Jurkat, Clone E6-1 (cell line): ENCODE results near the gene SVOP.

Source experiments
- DNase-seq: peaks from one replicate; pipeline ENCODE4 v3.0.0-alpha.2; 2011; ENCODE audit warnings: low read depth, low spot score
- H3K4me3 ChIP-seq: 2 replicates; pipeline ENCODE4 v1.5.1; 2011; ENCODE audit warnings: mild to moderate bottlenecking, low read length, control low read depth, moderate library complexity

Gene SVOP

GRCh38 chr12:108982621-108983219 lies 38.1 kb downstream of the SVOP start:
- no peak for DNase-seq
- no peak overlapping the region for H3K4me3 ChIP-seq

- DNase-seq: no peak
- no peak overlapping the region for H3K4me3 ChIP-seq
These were observed 39.0 kb downstream of the SVOP start for GRCh38 chr12:108981835-108982234.

GRCh38 chr12:108980831-108981618 lies 39.8 kb downstream of the SVOP start:
- DNase-seq: no peak

GRCh38 chr12:108977360-108977759 lies 43.5 kb downstream of the SVOP start:
- no peak overlapping the region for H3K4me3 ChIP-seq
- no peak for DNase-seq

More at GRCh38 chr12:108980831-108981618, 39.8 kb downstream of the SVOP start:
- H3K4me3 ChIP-seq: no peak overlapping the region

GRCh38 chr12:108975024-108975593 lies 45.8 kb downstream of the SVOP start:
- DNase-seq: no peak
- no peak overlapping the region for H3K4me3 ChIP-seq

- H3K4me3 ChIP-seq: no peak overlapping the region
- no peak for DNase-seq
These were observed 47.2 kb downstream of the SVOP start for GRCh38 chr12:108973629-108974152.

- no peak overlapping the region for H3K4me3 ChIP-seq
- DNase-seq: no peak
These were observed 48.5 kb downstream of the SVOP start for GRCh38 chr12:108972358-108972757.

GRCh38 chr12:108969622-108970021 lies 51.2 kb downstream of the SVOP start:
- no peak for DNase-seq
- H3K4me3 ChIP-seq: no peak overlapping the region

- H3K4me3 ChIP-seq: no peak overlapping the region
- DNase-seq: no peak
These were observed 52.9 kb downstream of the SVOP start for GRCh38 chr12:108967869-108968540.

- no peak for DNase-seq
- no peak overlapping the region for H3K4me3 ChIP-seq
These were observed 54.3 kb downstream of the SVOP start for GRCh38 chr12:108966378-108967151.

GRCh38 chr12:108965886-108966285 lies 55.0 kb downstream of the SVOP start:
- DNase-seq: no peak
- no peak overlapping the region for H3K4me3 ChIP-seq

- no peak overlapping the region for H3K4me3 ChIP-seq
- DNase-seq: no peak
These were observed 56.2 kb downstream of the SVOP start for GRCh38 chr12:108964371-108965352.

GRCh38 chr12:108962256-108962655 lies 58.6 kb downstream of the SVOP start:
- no peak overlapping the region for H3K4me3 ChIP-seq
- DNase-seq: no peak

- no peak for DNase-seq
- H3K4me3 ChIP-seq: no peak overlapping the region
These were observed 60.9 kb downstream of the SVOP start for GRCh38 chr12:108959748-108960655.

- DNase-seq: no peak
- no peak overlapping the region for H3K4me3 ChIP-seq
These were observed 65.5 kb downstream of the SVOP start for GRCh38 chr12:108955225-108955835.

GRCh38 chr12:108950991-108951739 lies 69.7 kb downstream of the SVOP start:
- no peak overlapping the region for H3K4me3 ChIP-seq

More at GRCh38 chr12:108950991-108951739, 69.7 kb downstream of the SVOP start:
- DNase-seq: peak; percentile 65
